NB4 (cell line): Measurements from ENCODE around the gene ACD.

ENCODE experiments used
- DNase-seq: peaks from one replicate; pipeline ENCODE4 v3.0.0; 2010; ENCODE audit warnings: low read depth
- H3K4me3 ChIP-seq: one replicate; pipeline ENCODE4 v1.5.1; 2011; ENCODE audit warnings: mild to moderate bottlenecking, low read depth, low read length, moderate library complexity
- CTCF ChIP-seq: IDR thresholded peaks from one replicate; pipeline ENCODE4 v1.5.1; 2012; ENCODE audit warnings: low read depth, low read length
- MYC ChIP-seq: IDR thresholded peaks from 2 replicates; pipeline ENCODE4 v1.6.1; 2011; ENCODE audit warnings: low read depth, low read length
- POLR2A ChIP-seq: IDR thresholded peaks from 2 replicates; pipeline ENCODE4 v1.6.1; 2011; ENCODE audit warnings: mild to moderate bottlenecking; ENCODE audit not compliant: insufficient read length; ENCODE audit errors: extremely low read depth
- TF ChIP-seq, protein P1 (sequence below): IDR thresholded peaks from 2 replicates; pipeline ENCODE4 v1.6.1; 2011; ENCODE audit warnings: low read depth, low read length

The ACD gene

DNA sequence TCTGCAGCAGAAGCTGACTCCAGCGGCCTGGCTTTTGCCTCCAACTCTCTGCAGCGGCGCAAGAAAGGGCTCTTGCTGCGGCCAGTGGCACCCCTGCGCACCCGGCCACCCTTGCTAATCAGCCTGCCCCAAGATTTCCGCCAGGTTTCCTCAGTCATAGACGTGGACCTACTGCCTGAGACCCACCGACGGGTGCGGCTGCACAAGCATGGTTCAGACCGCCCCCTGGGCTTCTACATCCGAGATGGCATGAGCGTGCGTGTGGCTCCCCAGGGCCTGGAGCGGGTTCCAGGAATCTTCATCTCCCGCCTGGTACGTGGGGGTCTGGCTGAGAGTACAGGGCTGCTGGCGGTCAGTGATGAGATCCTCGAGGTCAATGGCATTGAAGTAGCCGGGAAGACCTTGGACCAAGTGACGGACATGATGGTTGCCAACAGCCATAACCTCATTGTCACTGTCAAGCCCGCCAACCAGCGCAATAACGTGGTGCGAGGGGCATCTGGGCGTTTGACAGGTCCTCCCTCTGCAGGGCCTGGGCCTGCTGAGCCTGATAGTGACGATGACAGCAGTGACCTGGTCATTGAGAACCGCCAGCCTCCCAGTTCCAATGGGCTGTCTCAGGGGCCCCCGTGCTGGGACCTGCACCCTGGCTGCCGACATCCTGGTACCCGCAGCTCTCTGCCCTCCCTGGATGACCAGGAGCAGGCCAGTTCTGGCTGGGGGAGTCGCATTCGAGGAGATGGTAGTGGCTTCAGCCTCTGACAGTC, 2.0 kb upstream of the ACD start:
- TF ChIP-seq CTCF: no peak
- TF ChIP-seq MYC: no peak
- TF ChIP-seq, protein P1, sequence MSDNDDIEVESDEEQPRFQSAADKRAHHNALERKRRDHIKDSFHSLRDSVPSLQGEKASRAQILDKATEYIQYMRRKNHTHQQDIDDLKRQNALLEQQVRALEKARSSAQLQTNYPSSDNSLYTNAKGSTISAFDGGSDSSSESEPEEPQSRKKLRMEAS: no peak
- TF ChIP-seq POLR2A: no peak
- no peak for DNase-seq
- no peak overlapping the region for H3K4me3 ChIP-seq

- DNase-seq: peak; percentile 52
- TF ChIP-seq CTCF: no peak
- no peak for TF ChIP-seq MYC
- TF ChIP-seq POLR2A: no peak
- TF ChIP-seq, protein P1: no peak
- peak overlapping the region; percentile 43 for H3K4me3 ChIP-seq
These were observed 1.2 kb upstream of the ACD start for GRCh38 chr16:67661101-67661761.

GRCh38 chr16:67660564-67661028, 536 bp upstream of the ACD start, which contains the start of gene PARD6A:
PARD6A (plus strand) TSS chr16:67660960; CDS start chr16:67661039, 79 bp downstream.
- TF ChIP-seq MYC: peak; percentile 38
- TF ChIP-seq POLR2A: no peak
- TF ChIP-seq, protein P1: peak; percentile 72; the same call in 1 of the 2 replicates
- H3K4me3 ChIP-seq: peak within 1 kb of the TSS; percentile 73
- peak; percentile 96 for DNase-seq

DNA sequence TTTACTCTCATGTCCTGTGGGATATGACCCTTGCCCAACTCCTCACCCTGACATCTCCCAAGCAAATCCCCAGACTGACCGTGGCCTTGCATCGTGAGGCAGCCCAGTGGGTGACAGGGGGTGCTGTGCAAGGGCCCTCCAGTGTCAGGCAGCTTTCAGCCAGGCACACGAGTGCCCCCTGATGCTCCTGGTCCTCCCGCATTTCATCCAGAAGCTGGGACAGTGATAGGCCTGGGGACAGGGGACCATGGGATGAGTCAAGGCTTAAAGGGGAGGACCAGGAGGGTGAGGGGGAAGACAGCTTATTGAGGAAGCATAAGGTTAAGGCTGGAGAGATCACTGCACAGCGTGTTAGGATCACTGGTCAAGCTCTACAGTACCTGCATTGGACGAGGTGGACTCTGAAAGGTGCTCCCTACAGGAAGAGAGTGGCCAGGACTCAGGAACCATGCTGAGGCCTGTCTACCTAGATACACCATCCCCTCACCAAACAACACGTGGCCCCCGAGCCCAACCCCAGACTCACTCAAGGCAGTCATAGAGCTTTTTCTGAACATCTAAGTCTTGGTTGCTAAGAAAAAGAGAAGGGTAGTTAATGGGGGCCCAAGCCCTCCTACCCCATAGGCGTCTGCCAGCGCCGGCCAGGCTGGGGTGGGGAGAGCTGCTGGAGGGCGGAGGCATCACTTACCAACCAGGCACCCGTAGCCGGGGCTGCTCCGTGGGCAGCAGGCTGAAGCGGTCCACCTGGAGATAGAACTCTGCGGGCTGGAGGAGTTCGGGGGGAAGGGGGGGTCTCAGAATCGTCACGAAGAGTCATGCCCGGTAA, 998 bp downstream of the ACD start:
- no peak for TF ChIP-seq MYC
- TF ChIP-seq CTCF: no peak
- no peak for TF ChIP-seq POLR2A
- TF ChIP-seq, protein P1: no peak
- H3K4me3 ChIP-seq: peak overlapping the region; percentile 73
- DNase-seq: no peak

DNA sequence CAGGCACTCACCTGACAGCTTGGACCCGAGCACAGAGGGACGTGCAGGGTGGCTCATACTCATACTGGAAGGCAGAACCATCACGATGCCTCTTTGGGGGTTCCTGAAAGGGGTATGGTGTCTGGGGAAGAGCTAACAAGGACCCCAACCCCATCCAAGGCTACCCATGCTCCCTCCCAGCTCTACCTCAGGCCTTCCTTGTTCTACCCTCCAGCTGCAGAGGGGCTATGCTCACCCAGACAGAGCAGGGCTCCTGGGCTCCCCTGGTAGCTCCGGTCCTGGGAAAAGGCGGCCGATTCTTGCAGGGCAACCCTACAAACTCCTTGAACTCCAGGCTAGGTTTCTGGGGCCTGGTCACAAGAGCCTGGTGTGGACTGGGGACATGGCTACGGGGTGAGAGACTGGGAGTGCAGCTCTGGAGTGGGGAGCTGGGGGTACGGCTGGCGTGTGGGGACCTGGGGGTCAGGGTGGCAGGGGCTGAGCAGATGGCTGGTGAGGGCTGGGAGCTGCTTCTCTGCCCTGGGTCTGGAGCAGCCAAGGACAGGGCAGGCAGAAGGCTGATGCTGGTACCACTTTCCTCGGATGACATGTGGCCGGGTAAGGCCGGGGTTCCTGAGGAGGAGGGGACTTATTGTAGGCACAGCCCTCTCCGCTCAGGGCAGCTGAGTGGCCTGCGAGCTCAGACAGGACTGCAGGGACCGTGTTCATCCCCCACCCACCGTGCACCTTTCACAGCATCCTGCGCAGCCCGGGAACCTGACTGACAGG, 2.1 kb downstream of the ACD start:
- no peak overlapping the region for H3K4me3 ChIP-seq
- TF ChIP-seq, protein P1: no peak
- TF ChIP-seq POLR2A (no peak), CTCF (no peak), MYC (no peak)
- DNase-seq: no peak
